SH-SY5Y (cell line): ENCODE measurements around the gene SEMA3D.

Source experiments
- GATA2 ChIP-seq: IDR thresholded peaks from 2 replicates; pipeline ENCODE4 v1.6.1; 2011; ENCODE audit warnings: mild to moderate bottlenecking, low read depth, low read length
- GATA3 ChIP-seq: IDR thresholded peaks from 2 replicates; pipeline ENCODE4 v1.6.1; 2011; ENCODE audit warnings: low read depth, mild to moderate bottlenecking, low read length, moderate library complexity

DNA sequence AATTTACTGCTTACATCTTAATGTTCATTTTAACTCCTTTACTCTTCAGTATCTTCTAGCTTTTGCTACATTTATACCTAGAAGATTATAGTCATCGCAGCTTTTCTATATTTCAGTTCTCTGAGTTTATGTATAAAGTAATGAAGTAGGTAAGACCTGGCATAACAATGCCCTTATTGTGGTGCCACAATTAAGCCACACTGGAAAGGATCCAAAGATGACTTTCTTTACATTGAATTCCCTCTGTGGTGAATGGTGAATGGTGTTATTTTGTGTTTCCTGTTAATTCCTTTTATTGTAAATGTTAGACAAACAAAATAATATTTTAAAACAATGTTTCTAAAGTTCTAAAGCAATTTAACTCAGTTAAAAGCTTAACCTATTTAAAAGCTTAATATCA is 36.2 kb downstream of the SEMA3D start:
- TF ChIP-seq GATA3 (no peak), GATA2 (no peak)
